HG02884 (cell line): Measurements from ENCODE around the gene AGXT.

Experiments used
- ATAC-seq: cut with Tn5 transposase; IDR thresholded peaks from one replicate; pipeline ENCODE4 v1.9.1; 2021; ENCODE audit warnings: mild to moderate bottlenecking, moderate library complexity; ENCODE audit not compliant: unreplicated experiment

The AGXT gene

GRCh38 chr2:240869109-240869955, 708 bp downstream of the AGXT start:
- no peak for ATAC-seq

DNA sequence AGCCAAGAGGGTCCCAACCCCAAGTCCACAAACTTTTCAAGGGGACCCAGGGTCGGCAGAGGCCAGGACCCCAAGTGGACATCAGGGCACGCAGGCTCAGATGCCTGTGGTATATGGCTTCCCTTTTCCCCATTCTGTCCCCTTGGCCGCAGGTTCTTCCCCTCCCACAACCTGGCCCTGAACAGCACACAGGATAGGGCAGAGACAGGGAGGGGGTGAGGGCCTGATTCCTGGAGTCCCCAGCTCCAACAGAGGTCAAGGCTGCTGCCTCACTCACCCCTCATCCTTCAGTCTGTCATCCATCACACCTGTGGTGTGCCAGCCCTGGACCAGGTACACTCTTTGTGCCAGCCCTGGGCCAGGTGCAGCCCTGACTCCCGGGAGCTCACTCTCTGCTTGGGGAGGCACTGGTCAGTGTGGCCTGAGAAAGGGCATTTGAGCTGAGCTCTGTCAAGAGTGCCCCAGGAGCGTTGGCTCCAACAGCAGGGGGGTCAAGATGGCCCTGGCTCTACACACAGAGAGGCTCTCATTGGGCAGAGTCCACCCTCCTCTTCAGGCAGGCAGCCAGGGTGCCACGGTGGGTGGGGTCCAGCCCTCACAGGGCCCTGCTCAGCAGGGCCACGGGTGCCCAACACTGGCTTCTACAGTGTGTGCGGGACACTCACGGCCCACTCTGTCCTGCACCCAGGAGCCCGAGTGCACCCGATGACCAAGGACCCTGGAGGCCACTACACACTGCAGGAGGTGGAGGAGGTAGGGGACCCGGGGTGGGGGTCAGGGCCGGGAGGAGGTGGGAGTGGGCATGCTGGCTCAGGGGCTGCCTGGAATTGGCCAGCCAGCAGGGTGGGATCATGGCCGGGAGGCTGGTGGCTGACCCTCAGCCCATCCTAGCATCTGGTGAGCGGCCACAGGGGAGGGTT, 1.6 kb downstream of the AGXT start:
- ATAC-seq = no peak

DNA sequence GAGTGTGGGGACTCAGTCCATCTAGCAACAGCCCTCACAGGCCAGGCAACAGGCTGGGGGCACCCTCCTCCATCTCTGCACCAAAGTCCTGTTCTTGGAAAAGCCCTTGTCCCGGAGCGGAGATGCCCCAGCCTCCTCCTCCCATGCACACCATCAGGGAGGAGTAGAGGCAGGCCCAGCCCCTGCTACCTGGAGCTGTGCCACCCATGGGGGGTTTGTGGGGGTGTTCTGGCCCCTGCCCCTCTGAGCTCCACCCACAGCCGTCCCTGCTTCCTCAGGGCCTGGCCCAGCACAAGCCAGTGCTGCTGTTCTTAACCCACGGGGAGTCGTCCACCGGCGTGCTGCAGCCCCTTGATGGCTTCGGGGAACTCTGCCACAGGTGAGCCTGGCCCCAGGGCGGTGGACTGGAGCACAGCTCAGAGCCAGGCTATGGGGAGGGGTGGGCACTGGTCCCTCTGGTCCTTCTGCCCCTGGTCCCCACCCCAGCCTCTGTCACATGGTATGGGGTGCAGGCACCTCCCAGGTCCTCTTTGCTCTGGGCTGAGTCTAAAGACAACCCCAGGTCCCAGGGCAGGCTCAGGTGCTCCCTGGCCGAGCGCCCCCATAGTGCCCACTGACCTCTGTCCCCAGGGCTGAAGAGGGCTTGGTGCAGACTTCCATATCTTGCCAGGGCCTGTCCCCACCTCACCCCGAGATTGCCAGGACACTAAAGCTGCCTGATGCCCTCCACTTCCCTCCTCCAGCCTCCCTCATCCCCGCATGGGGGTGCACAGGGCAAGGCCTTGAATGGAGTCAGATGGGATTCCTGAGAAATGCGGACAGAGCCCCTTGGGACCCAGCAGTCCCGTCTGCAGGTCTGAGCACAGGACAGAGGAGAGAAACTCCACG, 2.7 kb downstream of the AGXT start:
- no peak for ATAC-seq

DNA sequence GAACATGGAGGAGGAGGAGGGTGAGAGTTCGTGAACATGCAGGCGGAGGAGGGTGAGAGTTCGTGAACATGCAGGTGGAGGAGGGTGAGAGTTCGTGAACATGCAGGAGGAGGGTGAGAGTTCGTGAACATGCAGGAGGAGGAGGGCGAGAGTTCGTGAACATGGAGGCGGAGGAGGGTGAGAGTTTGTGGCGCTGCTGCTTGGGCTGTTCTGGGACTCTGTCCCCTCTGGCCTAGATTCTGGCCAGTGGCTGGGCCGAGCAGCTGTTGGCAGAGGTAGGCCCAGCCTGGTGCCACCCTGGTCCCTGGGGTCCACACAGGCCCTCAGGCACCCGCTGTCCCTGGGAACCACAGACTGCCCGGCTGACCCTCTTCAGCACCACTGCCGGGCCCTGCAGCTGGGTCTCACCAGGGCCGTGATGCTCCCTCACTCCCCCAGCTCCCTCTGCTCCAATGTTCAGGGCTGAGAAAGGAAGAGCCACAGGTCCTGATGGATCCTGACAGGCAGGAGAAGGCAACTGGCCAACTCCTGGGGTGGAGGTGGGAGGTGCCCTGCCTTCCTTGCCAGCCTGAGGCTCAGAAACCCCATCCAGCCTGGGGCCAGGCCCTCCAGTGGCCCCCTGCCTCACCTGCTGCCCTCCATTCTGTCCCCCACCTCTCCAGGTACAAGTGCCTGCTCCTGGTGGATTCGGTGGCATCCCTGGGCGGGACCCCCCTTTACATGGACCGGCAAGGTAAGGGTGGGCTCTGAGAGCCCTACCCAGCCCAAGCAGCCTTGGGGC, 3.9 kb downstream of the AGXT start:
- ATAC-seq = no peak

DNA sequence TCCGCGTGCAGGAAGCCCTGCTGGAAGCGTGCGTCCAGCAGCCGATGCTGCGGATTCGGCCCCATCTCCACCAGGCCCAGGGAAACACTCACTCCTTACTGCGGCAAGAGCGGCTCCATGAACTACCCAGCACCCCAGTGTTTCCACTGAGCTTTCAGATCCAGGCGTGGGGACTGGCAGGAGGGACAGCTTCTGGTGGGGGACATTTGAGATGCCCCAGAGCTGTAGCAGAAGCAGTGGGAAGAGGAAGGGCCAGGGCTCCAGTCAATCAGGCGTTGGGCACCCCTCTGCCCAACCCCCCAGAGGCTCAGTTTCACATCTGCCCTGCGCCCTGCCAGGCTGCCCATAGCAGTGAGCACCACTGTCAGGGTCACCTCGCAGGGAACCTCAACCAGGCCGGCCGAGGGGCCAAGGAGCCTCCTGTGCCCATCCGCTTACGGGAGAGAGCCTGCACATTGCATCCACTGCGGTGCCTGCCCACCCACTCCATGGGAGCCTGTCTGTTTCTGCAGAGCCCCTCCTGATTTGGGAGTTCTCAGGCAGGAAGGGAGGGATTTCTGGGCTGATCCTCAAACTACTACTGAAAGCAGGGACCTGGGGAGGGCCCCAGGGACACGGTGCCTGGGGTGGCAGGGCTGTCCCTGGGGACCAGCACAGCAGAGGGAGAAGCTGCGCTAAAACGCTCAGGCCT, 4.6 kb downstream of the AGXT start:
- no peak for ATAC-seq

- no peak for ATAC-seq
Observed at GRCh38 chr2:240873805-240874714, 5.4 kb downstream of the AGXT start.

GRCh38 chr2:240874715-240875227, 6.1 kb downstream of the AGXT start:
- no peak for ATAC-seq

DNA sequence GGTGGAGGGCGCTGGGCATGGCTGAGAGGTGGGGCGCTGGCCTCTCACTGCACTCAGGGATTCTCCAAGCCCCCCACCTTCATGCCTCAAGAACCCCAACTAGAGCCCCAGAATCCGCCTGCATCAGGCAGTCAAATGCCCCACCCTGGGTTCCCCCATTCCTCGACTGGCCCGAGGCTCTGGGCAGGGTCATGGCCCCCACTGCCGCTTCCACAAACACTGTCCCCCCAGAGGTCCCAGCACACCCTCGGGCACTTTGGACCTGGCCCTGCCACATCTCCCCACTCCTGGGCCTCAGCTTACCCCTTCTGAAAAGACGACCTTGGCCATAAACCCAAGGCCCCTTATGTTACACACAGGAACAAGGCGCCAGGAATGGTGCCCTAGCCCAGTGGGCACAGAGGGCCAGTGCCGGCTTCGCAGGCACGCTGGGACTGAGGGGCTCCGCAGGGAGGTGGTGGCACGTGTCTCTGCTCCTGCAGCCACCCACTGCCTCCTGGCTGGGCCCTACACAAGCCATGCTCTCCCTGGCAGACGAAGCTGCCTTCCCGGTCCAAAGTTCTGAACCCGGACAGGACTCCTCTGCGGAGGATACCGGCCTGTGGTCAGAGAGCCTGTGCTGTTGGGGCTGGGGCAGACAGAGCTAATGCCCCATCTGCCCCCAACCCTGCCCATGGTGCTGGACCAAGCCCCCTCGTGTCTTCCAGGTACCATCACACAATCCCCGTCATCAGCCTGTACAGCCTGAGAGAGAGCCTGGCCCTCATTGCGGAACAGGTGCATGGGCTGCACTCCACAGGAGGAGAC, 6.8 kb downstream of the AGXT start:
- ATAC-seq = no peak

- no peak for ATAC-seq
Observed at GRCh38 chr2:240876035-240876474, 7.4 kb downstream of the AGXT start.

- no peak for ATAC-seq
Observed at GRCh38 chr2:240876475-240877251, 8.0 kb downstream of the AGXT start.

DNA sequence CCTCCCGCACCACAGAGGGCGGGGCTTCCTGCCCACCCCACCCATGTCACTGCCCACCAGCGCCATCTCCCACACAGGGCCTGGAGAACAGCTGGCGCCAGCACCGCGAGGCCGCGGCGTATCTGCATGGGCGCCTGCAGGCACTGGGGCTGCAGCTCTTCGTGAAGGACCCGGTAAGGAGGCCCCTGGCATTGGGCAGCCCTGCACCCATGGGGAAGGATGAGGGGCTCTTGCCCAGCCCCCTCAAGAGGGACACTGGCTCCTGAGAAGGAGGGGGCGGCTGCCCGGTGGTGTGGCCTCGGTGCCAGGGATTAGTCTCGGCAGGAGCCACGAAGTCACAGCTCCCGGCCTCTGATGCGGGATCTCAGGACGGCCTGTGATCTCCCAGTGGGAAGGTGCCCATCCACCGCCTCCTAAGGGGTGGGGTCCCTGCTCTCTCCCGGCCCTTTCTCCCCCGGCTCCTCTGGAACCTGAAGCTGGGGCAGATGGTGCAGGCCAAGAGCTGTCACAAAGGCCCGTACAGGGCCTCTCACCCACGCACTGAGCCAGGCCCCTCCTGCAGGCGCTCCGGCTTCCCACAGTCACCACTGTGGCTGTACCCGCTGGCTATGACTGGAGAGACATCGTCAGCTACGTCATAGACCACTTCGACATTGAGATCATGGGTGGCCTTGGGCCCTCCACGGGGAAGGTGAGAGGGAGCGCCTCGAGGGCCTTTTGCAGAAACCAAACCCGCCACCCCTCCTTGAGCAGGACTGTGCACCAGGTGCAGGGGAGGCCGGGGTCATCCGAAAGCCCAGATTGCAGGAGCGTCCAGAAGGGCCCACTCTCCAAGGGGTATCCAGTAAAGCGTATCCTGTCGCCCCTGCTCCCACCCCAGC, 9.1 kb downstream of the AGXT start:
- no peak for ATAC-seq

DNA sequence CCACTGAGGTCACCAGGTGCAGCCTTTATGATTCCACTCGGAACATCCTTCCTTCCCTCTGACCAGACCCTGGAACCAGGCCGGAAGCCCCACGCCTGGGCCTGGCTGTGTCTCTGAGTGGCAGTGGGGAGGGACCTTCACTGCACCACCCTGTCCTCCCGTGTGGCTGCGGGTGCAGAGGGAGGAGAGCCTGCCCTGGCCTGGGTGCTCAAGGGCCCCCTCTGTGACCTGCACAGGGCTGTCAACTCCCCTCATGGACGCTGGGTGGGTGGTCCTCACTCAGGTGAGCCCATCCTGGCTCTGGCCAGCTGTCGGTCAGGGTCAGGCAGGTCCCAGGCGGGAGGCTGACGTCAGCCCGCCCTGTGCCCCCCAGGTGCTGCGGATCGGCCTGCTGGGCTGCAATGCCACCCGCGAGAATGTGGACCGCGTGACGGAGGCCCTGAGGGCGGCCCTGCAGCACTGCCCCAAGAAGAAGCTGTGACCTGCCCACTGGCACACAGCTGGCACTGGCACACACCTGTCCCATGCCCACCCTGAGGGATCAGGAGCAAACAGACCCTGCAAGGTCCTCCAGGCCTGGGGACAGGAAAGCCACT, 9.8 kb downstream of the AGXT start:
- ATAC-seq = no peak

DNA sequence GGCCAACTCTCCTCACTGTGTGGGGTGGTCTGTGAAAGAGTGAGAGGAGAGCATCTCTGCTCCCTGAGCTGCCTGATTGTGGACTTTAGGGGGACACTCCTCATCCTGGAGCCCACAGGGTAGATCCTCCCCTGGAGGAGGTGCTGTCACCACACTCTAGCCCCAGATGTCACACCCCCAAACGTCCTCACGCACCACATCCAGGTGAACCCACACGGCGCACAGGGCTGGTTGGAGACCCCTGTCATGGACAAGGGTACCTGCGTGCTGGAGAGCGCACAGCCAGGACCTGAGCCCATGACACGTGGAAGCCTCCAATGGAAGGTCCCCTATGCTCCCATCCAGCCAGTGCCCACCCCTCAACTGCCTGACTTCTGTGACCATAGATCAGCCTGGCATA, 10.5 kb downstream of the AGXT start:
- no peak for ATAC-seq

GRCh38 chr2:240881913-240882312, 13.3 kb downstream of the AGXT start:
- ATAC-seq = no peak

DNA sequence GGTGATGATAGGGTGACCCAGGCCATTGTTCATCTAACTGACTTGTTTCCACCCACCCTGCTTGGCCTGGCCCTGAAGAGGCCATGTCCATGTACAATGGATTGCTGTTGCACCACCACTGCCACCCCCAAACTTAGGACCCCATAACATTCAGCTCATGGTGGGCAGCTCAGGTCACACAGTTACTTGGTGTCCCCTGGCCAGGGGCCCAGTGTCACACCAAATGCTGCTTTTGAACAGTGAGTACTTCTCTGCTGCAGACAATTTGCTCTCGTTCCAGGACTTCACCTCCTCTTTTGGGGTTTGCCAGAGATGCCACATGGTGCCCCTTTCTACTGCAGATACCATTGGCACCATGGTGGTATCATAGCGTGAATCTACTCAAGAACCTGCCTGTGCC, 15.6 kb downstream of the AGXT start:
- ATAC-seq = no peak
